Left forelimb (tissue), 1 donor: ENCODE measurements around the gene CUEDC1.
"Not testable (repeated sequence)": the region's sequence is repeated elsewhere in the genome, so short reads cannot be mapped to it uniquely, and the experiment has no call there.

Experiments used
- DNase-seq: peaks from one replicate; pipeline ENCODE4 v3.0.0-alpha.2; 2018; ENCODE audit warnings: low spot score

CUEDC1 gene

GRCh38 chr17:57939797-57940196 lies 15.4 kb downstream of the CUEDC1 start:
- DNase-seq: no peak

GRCh38 chr17:57938061-57938502 lies 17.1 kb downstream of the CUEDC1 start:
- DNase-seq: no peak

- no peak for DNase-seq
Observed at GRCh38 chr17:57937492-57937891, 17.7 kb downstream of the CUEDC1 start.

- DNase-seq: no peak
Observed at GRCh38 chr17:57935833-57936807, 19.1 kb downstream of the CUEDC1 start.

GRCh38 chr17:57931488-57932137 lies 23.6 kb downstream of the CUEDC1 start:
- no peak for DNase-seq

- DNase-seq: no peak
Observed at GRCh38 chr17:57930239-57930638, 25.0 kb downstream of the CUEDC1 start.

GRCh38 chr17:57929386-57929785 lies 25.8 kb downstream of the CUEDC1 start:
- no peak for DNase-seq

- no peak for DNase-seq
Observed at GRCh38 chr17:57928928-57929327, 26.3 kb downstream of the CUEDC1 start.

- no peak for DNase-seq
Observed at GRCh38 chr17:57927048-57927723, 28.0 kb downstream of the CUEDC1 start.

- DNase-seq: no peak
Observed at GRCh38 chr17:57926723-57927047, 28.5 kb downstream of the CUEDC1 start.

- DNase-seq: no peak
Observed at GRCh38 chr17:57925361-57925990, 29.7 kb downstream of the CUEDC1 start.

- no peak for DNase-seq
Observed at GRCh38 chr17:57924677-57925076, 30.5 kb downstream of the CUEDC1 start.

GRCh38 chr17:57923182-57923872 lies 31.9 kb downstream of the CUEDC1 start:
- no peak for DNase-seq

GRCh38 chr17:57922745-57923144 lies 32.5 kb downstream of the CUEDC1 start:
- not testable (repeated sequence) for DNase-seq

- DNase-seq: no peak
Observed at GRCh38 chr17:57920916-57921703, 34.1 kb downstream of the CUEDC1 start.

- DNase-seq: no peak
Observed at GRCh38 chr17:57919918-57920317, 35.3 kb downstream of the CUEDC1 start.

GRCh38 chr17:57918017-57918895 lies 37.0 kb downstream of the CUEDC1 start:
- DNase-seq: no peak

- no peak for DNase-seq
Observed at GRCh38 chr17:57916925-57917858, 38.0 kb downstream of the CUEDC1 start.
